ENCODE results near the gene C12orf57.
"Not testable (repeated sequence)": the region's sequence is repeated elsewhere in the genome, so short reads cannot be mapped to it uniquely, and the experiment has no call there.

Gene C12orf57, protein sequence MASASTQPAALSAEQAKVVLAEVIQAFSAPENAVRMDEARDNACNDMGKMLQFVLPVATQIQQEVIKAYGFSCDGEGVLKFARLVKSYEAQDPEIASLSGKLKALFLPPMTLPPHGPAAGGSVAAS

DNA sequence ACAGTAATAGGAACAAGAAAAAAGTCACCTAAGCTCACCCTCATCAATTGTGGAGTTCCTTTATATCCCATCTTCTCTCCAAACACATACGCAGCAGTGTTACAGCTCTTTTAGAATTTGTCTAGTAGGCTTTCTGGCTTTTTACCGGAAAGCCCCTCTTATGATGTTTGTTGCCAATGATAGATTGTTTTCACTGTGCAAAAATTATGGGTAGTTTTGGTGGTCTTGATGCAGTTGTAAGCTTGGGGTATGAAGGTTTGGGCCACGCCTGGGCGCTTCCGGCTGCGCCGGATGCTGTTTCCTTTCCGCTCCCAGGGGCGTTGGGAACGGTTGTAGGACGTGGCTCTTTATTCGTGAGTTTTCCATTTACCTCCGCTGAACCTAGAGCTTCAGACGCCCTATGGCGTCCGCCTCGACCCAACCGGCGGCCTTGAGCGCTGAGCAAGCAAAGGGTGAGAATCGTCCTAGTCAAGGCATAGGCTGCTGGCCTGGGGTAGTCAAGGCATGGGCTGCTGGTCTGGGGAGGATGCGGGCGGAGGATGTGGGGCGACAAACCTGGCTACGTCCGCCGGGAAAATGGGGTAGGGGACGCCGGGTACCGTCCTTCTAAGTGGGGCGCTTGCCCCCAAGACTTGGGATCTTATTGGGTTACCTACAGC lies at the start of gene C12orf57, which contains the start of gene RNU7-1:
Gene C12orf57 (plus strand): TSS at position 301 of the 659 bp plus-strand sequence. CDS start 100 bp downstream, at position 401.
Gene RNU7-1 (plus strand): TSS at position 95 of the 659 bp plus-strand sequence.
- DNase-seq = peak; percentile 91

DNA sequence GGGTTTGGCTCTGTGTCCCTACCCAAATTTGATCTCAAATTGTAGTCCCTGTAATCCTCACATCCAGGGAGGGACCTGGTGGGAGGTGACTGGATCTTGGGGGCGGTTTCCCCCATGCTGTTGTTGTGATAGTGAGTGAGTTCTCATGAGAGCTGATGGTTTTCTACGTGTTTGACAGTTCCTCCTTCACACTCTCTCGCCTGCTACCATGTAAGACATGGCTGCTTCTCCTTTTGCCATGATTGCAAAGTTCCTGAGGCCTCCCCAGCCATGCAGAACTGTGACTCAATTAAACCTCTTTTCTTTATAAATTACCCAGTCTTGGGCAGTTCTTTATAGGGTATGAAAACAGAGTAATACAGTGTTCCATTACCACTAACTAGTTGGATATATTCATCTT lies 49.5 kb upstream of the C12orf57 start:
- DNase-seq = no peak

DNA sequence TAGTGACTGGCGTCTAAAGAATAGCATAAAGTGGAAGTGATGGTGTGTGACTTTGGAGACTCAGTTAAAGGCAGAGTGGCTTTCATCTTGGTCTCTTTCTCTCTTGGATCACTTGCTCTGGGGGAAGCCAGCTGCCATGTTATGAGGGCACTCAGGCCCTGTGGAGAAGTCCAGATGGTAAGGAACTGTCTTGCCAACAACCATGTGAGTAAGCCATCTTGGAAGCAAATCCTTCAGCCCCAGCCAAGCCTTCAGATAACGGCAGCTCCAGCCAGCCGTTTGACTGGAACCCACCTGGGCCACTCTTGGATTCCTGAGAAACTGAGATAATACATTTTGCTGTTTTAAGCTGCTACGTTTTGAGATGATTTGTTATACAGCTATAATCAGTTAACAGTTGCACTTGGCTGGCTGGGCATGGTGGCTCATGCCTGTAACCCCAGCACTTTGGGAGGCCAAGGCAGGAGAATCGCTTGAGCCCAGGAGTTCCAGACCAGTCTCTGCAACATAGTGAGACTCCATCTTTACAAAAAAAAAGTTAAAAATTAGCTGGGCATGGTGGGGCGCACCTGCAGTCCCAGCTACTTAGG lies 46.9 kb upstream of the C12orf57 start:
- DNase-seq = no peak

DNA sequence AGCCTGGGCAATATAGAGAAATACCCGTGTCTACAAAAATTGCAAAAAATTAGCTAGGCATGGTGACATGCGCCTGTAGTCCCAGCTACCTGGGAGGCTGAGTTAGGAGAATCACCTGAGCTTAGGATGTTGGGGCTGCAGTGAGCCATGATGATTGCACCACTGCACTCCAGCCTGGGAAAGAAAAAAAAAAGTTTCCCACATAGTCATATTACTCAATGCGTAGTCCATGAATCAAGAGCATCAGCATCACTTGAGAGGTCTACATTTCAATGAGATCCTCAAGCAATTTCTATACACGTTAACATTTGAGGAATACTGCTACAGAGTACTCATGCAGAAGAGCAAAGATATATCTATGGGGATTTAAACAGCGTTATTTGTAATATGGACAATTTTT lies 44.4 kb upstream of the C12orf57 start:
- no peak for DNase-seq

DNA sequence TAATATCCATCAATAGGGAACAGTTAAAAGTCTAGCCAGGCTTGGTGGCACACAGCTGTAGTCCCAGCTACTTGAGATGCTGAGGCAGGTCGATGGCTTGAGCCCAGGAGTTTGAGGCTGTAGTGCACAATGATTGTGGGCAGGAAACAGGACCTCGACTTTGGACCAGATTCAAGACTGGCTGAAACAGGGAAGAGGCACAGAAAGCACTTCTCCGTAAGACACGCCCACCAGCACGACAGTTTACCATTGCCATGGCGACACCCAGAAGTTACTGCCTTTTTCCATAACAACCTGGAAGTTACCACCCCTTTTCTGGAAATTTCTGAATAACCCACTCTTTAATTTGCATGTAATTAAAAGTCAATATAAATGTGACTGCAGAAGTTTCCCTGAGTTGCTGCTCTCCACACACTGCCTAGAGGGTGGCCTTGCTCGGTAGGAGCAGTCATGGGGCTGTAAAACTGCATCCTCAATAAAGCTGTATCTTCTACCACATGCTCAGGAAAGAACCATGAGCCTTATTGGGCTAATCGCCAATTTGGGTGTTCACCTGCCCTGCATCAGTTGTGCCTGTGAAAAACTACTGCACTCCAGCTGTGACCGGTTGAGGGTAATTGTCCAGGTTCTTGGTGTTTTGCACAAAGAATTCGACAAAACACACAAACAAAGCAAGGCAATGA lies 43.8 kb upstream of the C12orf57 start:
- DNase-seq = no peak

DNA sequence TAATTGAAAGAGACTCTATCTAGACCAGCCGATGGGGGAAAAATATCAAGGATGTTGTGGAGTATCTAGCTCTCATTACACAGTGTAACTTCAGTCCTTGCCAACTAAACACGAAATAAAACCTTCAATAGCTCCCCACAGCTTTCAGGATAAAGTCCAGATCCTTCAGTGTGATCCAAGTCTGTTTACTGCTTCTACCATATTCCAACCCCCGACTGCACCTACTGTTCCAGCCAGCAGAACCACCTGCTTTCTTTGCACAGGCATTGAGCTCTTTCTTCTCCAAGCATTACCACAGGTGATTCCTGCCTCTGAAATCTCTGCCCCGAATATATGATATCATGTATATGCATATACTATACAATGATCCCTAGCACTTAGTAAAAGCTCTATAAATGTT lies 41.4 kb upstream of the C12orf57 start:
- DNase-seq = no peak

DNA sequence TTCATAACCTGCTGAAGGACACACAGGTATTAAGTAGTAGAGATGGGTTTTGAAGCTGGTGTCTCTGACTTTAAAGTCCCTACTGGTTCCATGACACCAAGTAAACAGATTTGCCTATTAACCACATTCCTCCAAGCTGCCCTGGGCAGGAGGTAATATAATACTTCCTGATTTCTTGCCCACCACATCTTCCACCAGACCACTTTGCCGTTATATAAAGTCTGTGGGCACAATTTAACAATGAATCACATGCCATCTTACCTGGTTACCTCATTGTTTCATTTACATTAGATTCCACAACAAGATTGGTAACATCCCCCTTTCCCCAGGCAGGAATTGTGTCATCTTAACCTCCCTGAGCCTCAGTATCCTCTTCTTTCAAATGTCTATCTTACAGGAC lies 40.1 kb upstream of the C12orf57 start:
- DNase-seq = no peak

DNA sequence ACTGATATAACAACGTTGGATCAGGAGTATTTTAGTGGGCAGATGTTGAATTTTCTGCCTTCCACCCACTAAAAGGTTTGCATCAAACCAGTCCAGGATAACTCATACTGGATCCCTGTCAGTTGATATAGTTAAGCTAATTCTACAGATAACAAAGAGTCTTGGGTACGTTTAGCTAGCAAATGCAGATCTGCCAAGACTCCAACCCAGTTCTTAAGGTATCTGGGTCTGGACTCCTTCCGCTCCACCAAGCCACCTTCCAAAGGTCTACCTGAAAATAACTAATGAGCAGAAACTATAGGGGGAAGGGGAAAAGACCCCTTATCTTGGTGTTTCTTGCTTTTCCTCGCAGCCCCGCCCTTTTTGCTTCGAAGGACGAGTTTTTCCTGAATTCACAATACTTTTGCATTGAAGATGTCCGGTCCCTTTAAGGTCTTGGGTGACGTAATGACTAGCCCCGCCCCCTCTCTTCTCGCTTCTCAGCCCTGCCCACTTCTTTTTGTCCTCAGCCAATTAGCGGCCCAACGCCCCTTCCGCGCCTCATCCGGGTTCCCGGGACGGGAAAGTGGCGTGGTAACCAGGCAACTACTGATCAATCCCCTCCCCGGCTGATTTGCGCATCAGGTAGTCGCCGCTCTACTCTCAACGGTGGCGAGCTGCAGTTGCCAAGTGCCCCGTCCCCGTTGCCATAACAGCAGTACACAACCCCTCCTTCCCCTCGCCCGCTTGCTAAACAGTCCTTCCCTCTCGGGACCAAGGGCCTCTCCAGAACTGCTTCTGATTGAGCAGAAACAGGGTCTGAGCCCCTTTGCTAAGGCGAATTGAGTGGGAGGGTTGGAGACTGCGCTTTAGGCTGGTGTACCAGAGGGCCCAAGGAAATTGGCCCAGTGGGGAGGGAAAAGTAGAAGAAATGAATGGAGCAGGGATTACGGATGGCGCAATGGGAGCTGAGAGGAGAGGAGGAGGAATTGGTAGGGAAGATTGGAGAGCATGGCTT lies 39.2 kb upstream of the C12orf57 start, which contains the start of gene LRRC23:
Gene LRRC23 (plus strand): TSS at position 543 of the 997 bp plus-strand sequence. CDS start 812 bp downstream, outside the sequence.
- peak; percentile 97 for DNase-seq

DNA sequence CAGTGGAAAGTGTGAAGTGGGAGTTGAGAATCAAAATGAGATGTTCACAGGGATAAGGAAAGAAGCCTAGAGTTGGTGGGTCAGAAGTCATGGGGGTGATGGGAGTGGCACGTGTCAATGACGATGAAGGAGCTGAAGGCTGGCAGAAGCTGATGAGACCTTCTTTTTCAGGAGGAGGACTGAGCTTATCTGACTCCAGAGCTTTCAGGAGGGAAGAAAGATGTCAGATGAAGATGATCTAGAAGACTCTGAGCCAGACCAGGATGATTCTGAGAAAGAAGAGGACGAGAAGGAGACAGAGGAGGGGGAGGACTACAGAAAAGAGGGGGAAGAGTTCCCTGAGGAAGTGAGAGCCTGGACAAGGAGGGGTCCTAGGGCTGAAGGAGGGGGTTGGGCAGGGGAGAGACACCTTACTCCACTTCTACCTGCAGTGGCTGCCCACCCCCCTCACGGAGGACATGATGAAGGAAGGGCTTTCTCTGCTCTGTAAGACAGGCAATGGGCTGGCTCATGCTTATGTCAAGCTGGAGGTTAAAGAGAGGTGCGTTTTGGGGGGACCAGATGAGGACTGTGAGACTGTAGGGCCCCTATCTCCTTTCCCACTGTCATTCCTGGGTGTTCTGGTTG lies 38.3 kb upstream of the C12orf57 start:
- no peak for DNase-seq

DNA sequence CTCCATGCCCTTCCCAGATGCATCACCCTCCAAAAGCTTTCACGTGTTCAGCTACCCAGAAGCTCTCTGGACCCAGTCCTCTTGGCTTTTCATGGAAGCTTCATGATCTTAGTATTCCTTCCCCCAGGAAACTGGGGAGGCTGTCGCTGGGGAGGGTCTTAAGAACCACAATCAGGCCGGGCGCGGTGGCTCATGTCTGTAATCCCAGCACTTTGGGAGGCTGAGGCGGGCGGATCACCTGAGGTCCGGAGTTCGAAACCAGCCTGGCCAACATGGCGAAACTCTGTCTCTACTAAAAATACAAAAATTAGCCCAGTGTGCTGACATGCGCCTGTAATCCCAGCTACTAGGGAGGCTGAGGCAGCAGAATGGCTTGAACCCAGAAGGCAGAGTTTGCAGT lies 35.7 kb upstream of the C12orf57 start:
- not testable (repeated sequence) for DNase-seq

DNA sequence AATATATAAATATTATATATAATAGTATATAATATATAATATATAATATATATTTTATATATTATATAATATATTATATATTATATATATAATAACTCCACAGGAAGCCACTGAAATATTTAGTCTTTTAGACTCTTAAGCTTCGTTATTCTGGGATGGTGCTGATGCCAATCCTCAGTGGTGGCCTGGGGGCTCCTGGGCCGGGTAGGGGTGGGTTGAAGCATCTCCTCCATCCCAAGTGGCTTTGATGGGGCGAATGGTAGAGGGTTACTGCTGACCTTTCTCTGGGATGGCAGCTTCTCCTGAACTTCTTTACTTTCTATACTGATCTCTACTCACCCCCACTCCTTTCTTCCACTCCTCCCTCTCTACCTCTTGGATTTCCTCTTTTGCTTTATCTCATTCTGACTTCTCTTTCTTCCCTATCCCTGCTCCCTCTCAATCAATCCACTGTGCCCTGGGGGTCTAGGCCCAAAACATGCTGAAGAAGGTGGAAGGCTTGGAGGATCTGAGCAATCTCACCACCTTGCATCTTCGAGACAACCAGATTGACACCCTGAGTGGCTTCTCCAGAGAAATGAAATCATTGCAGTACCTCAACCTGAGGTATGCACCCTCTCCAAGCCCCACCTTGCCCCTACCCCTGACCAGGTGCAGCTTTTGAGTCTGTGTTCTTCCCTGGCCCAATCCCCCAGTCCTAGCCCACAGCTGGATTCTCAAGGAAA lies 34.2 kb upstream of the C12orf57 start:
- DNase-seq = no peak

DNA sequence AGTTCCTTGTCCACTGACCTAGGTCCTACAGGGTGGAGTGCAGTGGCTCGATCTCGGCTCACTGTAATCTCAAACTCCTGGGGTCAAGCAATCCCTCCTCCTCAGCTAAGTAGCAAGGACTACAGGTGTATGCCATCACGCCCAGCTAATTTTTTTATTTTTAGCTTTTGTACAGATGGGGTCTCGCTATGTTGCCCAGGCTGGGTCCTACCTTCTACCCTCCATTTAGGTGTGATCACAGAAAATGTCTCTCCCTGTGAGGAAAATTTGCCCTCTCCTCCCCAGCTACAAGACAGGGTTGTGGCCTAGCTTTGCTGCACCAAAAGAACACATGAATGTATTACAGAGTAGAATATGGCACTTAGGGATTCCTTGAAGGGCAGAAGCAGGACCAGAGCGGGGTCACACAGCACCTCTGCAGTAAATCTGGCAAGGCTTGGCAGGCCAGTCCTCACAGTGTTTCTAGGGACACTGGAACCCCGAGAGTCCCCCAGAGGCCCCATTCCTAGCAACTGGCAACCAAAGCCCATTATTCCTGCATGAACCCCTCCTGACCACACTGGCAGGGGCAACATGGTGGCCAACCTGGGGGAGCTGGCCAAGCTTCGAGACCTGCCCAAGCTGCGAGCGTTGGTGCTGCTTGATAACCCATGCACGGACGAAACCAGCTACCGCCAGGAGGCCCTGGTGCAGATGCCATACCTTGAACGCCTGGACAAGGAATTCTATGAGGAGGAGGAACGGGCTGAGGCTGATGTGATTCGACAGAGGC lies 31.5 kb upstream of the C12orf57 start:
- DNase-seq = no peak

DNA sequence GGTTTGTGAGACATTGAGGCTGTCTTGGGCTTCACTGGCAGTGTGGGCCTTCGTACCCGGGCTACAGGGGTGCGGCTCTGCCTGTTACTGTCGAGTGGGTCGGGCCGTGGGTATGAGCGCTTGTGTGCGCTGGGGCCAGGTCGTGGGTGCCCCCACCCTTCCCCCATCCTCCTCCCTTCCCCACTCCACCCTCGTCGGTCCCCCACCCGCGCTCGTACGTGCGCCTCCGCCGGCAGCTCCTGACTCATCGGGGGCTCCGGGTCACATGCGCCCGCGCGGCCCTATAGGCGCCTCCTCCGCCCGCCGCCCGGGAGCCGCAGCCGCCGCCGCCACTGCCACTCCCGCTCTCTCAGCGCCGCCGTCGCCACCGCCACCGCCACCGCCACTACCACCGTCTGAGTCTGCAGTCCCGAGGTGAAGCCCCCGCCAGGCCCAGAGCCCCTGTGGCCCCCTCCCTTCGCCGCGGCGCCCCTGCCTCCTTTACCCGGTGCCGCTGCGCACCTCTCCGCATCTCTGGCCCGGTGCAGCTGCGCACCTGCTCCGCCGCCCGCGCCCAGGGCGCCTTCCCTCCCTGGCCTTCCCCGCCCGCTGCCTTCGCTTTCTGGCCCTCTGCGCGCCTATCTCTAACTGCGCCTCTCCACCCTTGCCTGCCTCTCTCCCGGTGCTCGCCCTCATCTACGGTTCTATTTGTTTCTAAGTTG lies 29.4 kb upstream of the C12orf57 start, which contains the start of gene ENO2:
Gene ENO2 (plus strand): TSS at position 335 of the 701 bp plus-strand sequence. CDS start 1,253 bp downstream, outside the sequence.
- DNase-seq = peak; percentile 89

DNA sequence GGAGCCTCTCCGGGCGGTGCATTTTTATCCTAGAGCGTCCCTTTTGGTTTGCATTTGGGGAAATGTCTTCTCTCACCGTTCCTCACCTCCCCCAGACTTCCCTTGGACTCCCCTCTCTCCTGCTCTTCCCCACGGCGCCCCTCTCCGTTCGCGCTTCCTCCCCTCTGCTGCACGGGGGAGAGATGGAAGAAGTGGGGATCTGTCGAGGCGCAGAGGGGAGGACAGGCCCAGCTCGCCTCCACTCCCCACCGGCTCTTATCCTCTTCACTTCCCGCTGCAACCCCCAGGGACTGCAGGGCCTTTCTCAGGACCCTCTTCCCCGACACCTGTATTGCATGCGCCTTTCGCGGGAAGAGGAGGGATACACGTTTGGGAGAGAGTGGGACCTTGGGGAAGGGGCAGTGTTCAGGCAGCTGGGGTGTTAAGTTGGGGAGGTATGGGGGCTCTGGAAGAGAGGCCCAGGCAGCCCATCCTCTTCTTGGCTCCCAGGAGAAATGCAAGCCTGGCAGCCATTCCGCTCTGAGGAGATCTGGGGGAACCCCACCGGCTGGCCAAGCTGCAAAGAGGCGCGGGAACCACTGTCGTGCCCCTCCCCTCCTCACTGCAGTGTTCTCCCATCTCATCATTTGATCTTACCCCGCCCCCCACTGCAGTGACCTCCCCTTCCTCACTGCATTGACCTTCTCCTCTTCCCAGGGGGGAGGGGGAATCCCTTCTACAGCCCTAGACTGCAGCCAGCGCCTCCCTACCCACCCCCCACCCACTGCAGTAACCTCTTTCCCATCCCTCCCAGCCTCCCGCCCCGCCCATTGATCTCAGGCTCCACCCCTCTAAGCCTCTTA lies 28.7 kb upstream of the C12orf57 start:
- no peak for DNase-seq

DNA sequence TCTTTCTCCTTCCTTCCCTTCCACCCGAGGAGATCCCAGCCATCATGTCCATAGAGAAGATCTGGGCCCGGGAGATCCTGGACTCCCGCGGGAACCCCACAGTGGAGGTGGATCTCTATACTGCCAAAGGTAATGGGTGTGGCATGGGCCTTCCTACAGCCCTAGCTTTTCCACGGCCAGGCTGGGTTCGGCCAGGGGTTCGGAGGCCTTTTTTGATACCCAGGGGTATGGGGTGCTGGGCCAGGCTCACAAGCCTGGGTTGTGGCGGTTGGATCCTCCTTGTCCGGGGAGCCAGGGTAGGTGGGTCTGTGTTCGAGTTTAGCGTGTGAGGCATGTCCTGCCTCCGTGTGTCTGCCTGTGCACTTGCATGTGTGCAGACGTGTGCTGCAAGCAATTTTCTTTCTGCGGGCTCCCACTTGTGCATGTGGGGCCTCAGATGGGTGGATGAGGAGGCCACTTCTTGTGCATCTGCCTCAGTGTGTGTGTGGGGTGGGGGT lies 28.0 kb upstream of the C12orf57 start:
- no peak for DNase-seq

DNA sequence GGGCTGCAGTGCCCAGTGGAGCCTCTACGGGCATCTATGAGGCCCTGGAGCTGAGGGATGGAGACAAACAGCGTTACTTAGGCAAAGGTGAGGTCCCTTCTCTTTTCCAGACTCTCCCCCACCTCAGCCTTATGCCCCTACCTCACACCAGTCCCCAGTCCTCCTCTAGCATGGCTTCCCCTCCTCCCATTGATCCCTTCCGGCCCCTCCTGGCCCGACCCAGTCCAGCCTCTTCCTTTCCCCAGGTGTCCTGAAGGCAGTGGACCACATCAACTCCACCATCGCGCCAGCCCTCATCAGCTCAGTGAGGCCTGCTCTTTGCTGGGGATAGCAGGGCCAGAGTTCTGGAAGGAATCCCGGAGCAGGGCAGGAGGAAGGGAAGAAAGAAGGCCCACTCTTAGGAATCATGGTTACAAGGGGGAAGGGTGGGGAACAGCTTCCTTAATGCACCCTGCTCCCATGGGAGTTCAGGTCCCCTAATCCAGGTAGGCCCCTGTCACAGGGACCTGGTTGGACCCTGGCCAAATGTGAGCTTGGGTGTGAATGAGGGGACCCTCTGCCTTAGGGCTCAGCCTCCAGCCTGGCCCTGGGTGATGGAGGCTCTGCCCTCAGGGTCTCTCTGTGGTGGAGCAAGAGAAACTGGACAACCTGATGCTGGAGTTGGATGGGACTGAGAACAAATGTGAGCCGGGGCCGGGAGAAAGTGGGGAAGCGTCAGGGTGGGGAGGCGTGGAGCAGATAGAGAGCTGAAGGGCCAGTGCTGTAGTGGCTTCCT lies 27.2 kb upstream of the C12orf57 start:
- DNase-seq = no peak

DNA sequence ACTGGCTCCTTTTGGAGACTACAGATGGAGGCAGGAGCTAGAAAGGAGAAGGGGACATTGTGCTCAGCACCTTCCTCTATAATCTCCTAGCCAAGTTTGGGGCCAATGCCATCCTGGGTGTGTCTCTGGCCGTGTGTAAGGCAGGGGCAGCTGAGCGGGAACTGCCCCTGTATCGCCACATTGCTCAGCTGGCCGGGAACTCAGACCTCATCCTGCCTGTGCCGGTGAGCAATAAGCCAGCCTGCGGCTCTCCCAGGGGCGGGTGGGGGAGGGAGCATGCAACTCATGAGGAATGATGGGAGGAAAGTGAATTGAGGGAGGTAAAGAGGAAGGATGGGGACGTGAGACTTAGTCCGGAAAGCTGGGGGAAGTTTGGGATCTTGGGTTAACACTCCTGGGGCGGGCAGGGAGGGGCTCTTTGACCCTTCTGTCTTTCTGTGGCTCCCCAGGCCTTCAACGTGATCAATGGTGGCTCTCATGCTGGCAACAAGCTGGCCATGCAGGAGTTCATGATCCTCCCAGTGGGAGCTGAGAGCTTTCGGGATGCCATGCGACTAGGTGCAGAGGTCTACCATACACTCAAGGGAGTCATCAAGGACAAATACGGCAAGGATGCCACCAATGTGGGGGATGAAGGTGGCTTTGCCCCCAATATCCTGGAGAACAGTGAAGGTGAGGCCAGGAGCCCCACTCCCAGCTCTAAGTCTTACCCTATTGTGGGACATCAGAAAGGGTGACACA lies 26.2 kb upstream of the C12orf57 start:
- no peak for DNase-seq

All from activated CD8-positive, alpha-beta memory T cell treated with anti-CD3 and anti-CD28 coated beads, Interleukin-2, amount 50 U/mL, for 48 hours (primary cell).